ENCODE results near the gene CKB. TPM values are rescaled to one million over a fixed set of nuclear protein-coding genes. Genes with fewer than 3 reads are reported as not detected.

CKB gene
- total RNA-seq, 1 experiment from 2014 or later = 611 TPM

DNA sequence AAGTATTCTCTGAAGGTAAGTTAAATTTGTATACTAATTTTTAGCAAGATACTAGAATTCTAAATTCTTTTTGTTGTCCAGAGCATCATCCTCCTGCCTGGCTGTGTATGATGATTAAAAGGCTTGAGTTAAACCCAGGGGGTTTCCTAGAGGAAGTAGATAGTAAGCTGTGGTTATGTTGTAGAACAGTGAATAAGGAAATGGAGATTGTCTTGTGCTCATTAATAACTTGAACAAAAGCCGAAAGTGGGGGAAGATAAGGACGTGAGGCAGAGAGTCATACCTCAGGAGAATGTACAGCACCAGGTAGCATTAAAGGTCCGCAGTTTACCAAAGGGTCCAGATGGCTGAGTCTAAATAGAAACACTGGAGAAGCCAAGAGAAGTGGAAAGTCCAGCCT, 42.0 kb downstream of the CKB start:
- POLR2A ChIA-PET = no interaction called here
- Histone ChIP-seq H3K9me3 (no peaks in the 10 kb centered on the region), H3K36me3 (ENCODE audit: control insufficient read depth, insufficient read depth, low read length) (peaks cover 2% of the 10 kb centered on the region), H3K27me3 (replicated peaks; ENCODE audit: control insufficient read depth, insufficient read depth, low read length) (no peaks in the 10 kb centered on the region), H3K4me3 (ENCODE audit: low read depth, low read length) (no peak overlapping the region), H3K4me1 (no peaks in the 10 kb centered on the region)
- H3K36me3 Mint-ChIP-seq (ENCODE audit: insufficient read depth, unreplicated experiment) = peaks cover 64% of the 10 kb centered on the region
- H3K4me3 Mint-ChIP-seq (ENCODE audit: unreplicated experiment) = no peak overlapping the region
- intact Hi-C loops (cut with micrococcal nuclease; ENCODE audit: unreplicated experiment) = no loop called here
- CTCF ChIA-PET = no interaction called here
- BruUV-seq (replicated peaks) = TSS peak; percentile 21
- no peaks in the 10 kb centered on the region for H3K4me1 Mint-ChIP-seq (ENCODE audit: low read depth, unreplicated experiment)
- no peaks in the 10 kb centered on the region for H3K27me3 Mint-ChIP-seq (ENCODE audit: insufficient read depth, unreplicated experiment)
- TF ChIP-seq CTCF (IDR thresholded peaks at IDR 0.05; ENCODE audit: insufficient read depth in 1 of 2, low read depth in 1 of 2, low read length in 1 of 2, severe bottlenecking in 1 of 2, unreplicated experiment in 1 of 2) = no peak
- no peaks in the 10 kb centered on the region for H3K9me3 Mint-ChIP-seq (ENCODE audit: unreplicated experiment)
- DNase-seq = no peak
- no peak overlapping the region for H3K27ac Mint-ChIP-seq (ENCODE audit: unreplicated experiment)

DNA sequence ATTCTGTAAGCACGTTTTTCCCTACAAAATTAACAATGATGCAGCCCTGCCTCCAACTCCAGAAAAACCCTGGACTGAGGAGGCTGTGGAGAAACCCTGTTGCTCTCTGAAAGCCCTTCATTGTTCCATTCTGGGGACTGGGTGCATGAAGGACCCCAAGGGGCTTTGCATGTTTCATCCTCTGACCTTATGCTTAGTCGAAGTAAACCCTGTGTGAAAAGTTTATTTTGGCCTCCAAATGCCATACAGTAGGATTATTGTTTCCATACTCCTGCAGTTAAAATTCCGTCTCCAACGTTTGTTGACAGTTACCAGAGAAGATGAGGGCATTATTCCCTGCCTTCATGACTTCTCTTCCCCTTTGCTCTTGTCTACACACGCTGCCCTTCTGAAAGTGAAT, 46.0 kb downstream of the CKB start:
- Histone ChIP-seq H3K4me3 (ENCODE audit: low read depth, low read length) (no peak overlapping the region), H3K36me3 (ENCODE audit: control insufficient read depth, insufficient read depth, low read length) (peaks cover 2% of the 10 kb centered on the region), H3K27me3 (replicated peaks; ENCODE audit: control insufficient read depth, insufficient read depth, low read length) (no peaks in the 10 kb centered on the region), H3K4me1 (peaks cover 6% of the 10 kb centered on the region; the same call in 1 of the 2 replicates), H3K9me3 (no peaks in the 10 kb centered on the region)
- CTCF ChIA-PET = no interaction called here
- TF ChIP-seq CTCF (IDR thresholded peaks at IDR 0.05; ENCODE audit: insufficient read depth in 1 of 2, low read depth in 1 of 2, low read length in 1 of 2, severe bottlenecking in 1 of 2, unreplicated experiment in 1 of 2) = no peak
- Mint-ChIP-seq H3K4me3 (ENCODE audit: unreplicated experiment) (no peak overlapping the region), H3K36me3 (ENCODE audit: insufficient read depth, unreplicated experiment) (peaks cover 60% of the 10 kb centered on the region), H3K9me3 (ENCODE audit: unreplicated experiment) (no peaks in the 10 kb centered on the region), H3K27ac (ENCODE audit: unreplicated experiment) (no peak overlapping the region), H3K4me1 (ENCODE audit: low read depth, unreplicated experiment) (peaks cover 6% of the 10 kb centered on the region), H3K27me3 (ENCODE audit: insufficient read depth, unreplicated experiment) (no peaks in the 10 kb centered on the region)
- no TSS peak for BruUV-seq (replicated peaks)
- DNase-seq = no peak
- intact Hi-C loops (cut with micrococcal nuclease; ENCODE audit: unreplicated experiment) = no loop called here
- POLR2A ChIA-PET = no interaction called here

GRCh38 chr14:103476065-103476464, 46.6 kb downstream of the CKB start:
- no TSS peak for BruUV-seq (replicated peaks)
- no peak for TF ChIP-seq CTCF (IDR thresholded peaks at IDR 0.05; ENCODE audit: insufficient read depth in 1 of 2, low read depth in 1 of 2, low read length in 1 of 2, severe bottlenecking in 1 of 2, unreplicated experiment in 1 of 2)
- Histone ChIP-seq H3K4me1 (peaks cover 6% of the 10 kb centered on the region; the same call in 1 of the 2 replicates), H3K9me3 (no peaks in the 10 kb centered on the region), H3K4me3 (ENCODE audit: low read depth, low read length) (no peak overlapping the region), H3K27me3 (replicated peaks; ENCODE audit: control insufficient read depth, insufficient read depth, low read length) (no peaks in the 10 kb centered on the region), H3K36me3 (ENCODE audit: control insufficient read depth, insufficient read depth, low read length) (peaks cover 2% of the 10 kb centered on the region)
- Mint-ChIP-seq H3K4me3 (ENCODE audit: unreplicated experiment) (no peak overlapping the region), H3K4me1 (ENCODE audit: low read depth, unreplicated experiment) (peaks cover 6% of the 10 kb centered on the region), H3K9me3 (ENCODE audit: unreplicated experiment) (no peaks in the 10 kb centered on the region), H3K27ac (ENCODE audit: unreplicated experiment) (no peak overlapping the region), H3K36me3 (ENCODE audit: insufficient read depth, unreplicated experiment) (peaks cover 60% of the 10 kb centered on the region), H3K27me3 (ENCODE audit: insufficient read depth, unreplicated experiment) (no peaks in the 10 kb centered on the region)
- intact Hi-C loops (cut with micrococcal nuclease; ENCODE audit: unreplicated experiment) = no loop called here
- ChIA-PET CTCF (interaction anchor here (0.6 kb wide), 1 partner anchor 16 kb away, joined by 3 read pairs; no protein-coding TSS in a partner anchor), POLR2A (no interaction called here)
- DNase-seq = no peak

All from Caco-2 (cell line).